GM21390 (cell line): ENCODE measurements around the gene TBCD.

Experiments used
- ATAC-seq: cut with Tn5 transposase; IDR thresholded peaks from one replicate; pipeline ENCODE4 v1.9.1; 2021; ENCODE audit not compliant: unreplicated experiment

The TBCD gene

DNA sequence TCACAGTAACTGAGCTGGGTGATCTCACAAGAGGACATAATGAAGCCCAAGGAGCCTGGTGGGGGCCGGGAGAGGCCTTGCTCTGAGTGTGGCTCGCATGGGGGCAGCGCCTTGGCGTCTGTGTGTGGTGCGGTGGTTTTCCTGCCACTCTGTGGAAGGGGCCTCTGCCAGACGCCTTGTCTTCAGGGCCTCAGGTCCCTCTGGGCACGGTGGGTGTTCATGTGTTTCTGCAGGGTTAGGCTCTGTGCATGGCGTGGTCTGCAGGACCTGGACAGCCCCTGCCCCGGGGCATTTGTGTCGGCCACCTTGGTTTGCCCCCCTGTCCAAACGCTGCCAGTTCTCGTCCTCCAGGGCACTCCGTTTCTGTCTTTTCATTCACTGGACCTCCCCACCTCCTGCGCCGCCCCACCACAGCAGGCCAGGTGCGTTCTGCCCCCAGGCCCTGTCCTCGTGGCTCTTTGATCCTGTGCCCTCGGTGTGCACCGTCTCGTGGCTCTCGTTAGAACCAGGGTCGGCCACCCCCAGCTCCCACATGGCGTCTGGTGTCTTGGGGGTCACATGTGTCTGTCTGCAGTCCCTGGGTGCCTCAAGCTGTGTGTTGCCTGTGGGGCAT, 131.7 kb downstream of the TBCD start:
- no peak for ATAC-seq

DNA sequence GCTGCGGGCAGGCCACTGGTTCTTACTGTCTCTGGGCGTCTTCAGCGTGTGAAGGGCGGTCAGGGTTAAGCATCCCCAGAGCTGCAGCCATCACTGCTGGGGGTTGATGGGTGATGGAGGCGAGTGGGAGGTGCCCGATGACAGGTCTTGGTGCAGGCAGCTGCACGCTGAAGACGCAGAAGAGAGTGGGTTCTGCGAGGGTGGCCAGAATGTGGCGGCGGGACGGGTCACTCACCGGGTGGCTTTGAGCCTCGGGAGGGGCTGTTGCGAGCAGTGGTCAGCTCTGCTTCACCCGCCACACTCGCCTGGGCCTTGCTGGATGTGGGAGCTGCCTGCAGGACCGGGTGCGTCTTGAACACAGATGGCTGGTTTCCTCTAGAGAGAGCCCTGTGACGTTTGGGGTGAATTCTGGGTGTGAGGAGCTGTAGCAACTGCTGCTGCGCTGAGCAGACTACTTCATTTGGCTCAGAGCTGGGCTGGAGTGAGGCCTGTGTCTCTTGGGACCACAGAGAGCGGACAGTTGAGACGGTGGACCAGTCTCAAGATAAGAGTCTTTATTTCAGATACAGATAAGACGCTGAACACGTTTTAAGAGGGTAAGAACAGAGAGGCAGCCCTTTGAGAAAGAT, 132.6 kb downstream of the TBCD start:
- ATAC-seq: no peak

GRCh38 chr17:82884970-82885353, 133.1 kb downstream of the TBCD start:
- ATAC-seq: no peak

GRCh38 chr17:82887255-82888164, 135.6 kb downstream of the TBCD start:
- ATAC-seq: no peak

DNA sequence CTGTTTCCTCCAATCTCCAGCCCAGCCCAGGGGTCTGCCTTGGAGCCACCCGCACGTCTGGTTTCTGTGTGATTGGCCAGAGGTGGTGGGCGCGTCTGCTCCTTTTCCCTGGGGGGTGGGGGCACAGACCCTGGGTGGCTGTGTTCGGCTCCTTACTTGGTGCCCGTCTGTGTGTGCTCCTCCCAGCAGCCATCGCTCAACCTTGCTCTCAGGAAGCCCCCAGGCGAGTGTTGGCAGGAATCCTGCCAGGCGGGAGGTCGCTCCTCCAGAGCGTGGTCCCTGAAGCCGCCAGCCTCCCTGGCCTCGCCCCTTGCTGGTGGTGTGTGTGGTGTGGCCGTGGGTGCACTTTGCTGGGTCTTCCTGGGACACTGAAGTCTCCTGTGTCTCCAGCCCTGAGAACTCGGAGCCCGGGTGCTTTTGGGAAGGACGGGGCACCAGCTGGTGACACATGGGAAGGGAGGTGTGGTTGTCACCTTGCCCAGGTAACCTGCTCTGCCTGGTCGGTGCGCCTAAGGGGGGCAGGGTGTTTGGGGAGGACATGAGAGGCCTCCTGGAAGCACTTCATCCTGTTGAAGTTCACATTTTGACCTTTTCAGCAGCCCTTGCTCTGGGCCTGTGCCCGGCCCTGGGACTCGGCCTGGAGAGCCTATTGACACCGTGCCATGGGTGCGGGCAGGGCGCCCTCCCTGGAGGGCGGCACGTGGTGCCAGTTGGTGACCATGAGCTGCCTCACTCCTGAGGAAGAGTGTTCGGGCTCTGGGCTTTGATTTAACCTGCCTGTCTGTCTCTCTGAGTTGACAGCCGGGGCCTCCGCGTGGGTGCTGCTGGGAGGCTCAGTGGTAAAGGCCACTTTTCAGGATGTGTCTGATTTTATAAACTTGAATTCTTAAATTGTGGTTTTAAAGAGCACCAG, 137.0 kb downstream of the TBCD start:
- no peak for ATAC-seq

GRCh38 chr17:82889496-82890338, 137.9 kb downstream of the TBCD start:
- no peak for ATAC-seq

DNA sequence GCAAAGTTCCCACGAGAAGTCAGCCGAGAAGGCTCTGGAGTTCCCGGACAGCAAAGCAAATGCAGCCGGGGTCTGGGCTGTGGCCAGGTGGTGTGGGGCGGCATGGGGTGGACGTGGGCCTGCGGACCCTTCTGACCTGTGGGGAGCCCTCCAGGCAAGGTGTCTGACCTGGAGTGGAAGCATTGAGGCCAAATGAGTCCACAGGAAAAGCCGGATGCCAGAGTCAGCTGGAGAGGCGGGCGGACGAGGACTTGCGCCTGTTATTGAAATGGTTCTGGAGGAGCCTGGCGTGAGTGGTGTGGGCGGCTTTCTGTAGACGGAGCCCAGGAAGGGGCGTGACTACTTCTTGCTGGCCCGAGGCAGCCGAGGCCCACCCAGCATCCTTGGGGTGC, 138.5 kb downstream of the TBCD start:
- no peak for ATAC-seq

DNA sequence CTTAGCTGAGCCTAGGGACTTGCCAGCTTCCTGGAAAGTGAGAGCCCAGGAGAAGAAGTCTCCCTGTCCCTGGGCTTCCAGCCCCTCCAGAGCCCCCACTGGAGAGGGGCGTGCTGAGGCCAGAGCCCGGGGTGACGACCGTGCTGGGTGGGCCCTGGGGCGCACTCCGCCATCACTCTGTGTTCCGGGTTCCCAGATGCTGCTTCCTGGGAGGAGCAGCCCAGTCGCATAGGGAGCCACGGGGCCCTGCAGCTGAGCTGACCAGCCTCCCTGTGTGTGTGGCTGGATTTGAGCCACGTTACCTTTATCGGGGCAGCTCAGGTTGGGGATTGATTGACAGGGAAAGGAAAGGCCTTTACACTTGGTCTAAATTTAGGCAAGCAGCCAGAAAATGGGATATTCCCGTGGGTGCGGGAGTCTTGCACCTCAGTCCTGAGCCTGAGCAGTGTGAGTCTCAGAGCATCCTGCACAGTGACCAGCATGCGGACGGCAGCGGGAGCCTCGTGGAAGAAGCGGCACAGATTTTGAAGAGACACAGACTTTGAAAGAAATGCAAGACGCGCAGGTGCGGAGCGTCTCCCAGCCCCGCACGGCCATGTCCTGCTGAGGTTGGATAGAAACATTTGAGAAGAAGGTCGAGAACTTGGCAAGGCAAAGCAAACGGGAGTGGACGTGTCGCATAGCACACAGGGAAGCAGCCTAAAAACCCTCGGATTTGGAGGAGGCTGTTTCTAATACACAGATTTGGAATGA, 139.2 kb downstream of the TBCD start:
- no peak for ATAC-seq

DNA sequence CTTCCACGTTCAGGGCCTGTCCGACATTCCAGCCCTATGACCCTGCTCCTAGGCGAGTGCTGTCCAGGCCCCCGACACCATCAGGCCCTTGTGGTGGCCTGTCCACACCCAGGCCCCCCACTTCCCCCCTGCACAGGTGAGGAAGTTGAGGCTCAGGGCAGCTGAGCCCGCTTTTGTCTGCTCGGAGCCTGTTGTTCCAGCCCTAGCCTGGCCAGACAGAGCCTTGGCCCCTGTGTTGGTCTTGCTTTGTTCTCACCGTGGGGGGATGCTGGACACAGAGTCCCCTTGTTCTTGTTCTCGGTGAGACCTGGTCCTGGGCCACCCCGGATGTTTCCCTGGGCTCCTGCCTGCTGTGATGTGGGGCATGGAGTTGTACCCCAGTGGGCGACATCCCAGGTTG, 140.0 kb downstream of the TBCD start:
- no peak for ATAC-seq

DNA sequence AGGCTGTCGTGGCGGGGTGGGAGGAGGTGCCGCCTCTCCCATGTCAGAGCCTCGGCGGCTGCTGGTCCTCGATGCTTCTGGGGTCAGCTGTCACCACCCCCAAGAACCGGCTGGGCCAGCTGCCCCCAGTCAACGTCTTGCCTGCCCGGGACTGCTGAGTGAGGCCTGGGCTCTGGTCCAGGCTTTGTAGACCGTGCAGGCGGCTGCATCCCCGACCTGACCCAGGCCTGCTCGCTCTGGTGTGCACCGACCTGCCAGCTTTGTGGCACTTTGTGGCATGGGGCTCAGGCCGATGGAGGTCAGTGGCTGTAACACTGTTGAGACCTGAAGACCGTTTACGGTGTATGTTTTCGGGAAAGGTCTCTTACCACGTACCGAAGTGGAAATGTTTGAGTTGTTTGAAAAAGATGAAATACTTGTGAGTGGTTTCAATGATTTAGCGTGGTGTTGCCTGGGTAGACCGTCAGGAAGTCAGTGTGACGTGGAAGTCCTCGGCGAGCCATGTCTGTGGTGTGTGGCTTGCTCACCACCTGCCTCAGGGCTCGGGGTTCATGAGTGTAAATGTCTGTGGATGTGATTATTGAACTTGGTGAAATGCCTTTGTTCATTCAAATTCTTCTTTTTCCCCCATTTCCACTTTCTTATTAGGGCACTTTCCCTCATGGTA, 141.2 kb downstream of the TBCD start:
- no peak for ATAC-seq

GRCh38 chr17:82893779-82894178, 141.9 kb downstream of the TBCD start:
- no peak for ATAC-seq

DNA sequence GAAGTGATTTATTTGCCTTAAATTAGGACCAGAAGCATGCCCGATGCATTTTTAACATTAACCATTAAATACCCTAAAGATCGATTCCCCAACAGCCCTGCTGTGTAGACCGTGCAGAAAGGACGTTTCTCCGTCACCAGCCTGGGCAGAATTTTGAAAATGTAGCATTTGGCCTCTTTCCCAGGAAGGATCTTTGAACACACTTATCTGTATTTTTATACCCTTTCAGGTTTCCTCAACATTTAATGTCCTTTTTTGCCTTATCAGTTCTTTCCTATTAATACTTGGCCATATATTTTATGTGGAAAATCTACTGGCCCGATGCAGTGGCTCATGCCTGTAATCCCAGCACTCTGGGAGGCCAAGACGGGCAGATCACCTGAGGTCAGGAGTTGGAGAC, 142.5 kb downstream of the TBCD start:
- no peak for ATAC-seq

DNA sequence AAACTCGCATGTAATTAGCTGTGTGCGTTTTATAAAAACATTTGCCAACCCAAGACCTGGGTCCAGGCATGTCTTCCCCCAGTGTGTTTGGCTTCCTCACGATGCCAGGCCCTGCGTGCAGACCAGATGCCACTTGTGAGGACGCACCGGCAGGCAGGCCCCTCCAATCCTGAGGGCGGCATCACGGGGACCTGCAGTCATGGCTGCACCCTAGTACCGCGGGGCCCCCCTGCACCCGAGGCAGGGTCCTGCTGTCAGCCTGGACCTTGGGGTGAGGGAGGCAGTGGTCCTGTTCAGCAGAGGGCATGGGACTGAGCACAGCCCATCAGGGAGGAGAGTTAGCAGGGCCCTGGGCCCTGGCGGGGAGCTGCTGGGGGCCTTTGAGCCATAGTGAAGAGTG, 143.2 kb downstream of the TBCD start:
- ATAC-seq: no peak

DNA sequence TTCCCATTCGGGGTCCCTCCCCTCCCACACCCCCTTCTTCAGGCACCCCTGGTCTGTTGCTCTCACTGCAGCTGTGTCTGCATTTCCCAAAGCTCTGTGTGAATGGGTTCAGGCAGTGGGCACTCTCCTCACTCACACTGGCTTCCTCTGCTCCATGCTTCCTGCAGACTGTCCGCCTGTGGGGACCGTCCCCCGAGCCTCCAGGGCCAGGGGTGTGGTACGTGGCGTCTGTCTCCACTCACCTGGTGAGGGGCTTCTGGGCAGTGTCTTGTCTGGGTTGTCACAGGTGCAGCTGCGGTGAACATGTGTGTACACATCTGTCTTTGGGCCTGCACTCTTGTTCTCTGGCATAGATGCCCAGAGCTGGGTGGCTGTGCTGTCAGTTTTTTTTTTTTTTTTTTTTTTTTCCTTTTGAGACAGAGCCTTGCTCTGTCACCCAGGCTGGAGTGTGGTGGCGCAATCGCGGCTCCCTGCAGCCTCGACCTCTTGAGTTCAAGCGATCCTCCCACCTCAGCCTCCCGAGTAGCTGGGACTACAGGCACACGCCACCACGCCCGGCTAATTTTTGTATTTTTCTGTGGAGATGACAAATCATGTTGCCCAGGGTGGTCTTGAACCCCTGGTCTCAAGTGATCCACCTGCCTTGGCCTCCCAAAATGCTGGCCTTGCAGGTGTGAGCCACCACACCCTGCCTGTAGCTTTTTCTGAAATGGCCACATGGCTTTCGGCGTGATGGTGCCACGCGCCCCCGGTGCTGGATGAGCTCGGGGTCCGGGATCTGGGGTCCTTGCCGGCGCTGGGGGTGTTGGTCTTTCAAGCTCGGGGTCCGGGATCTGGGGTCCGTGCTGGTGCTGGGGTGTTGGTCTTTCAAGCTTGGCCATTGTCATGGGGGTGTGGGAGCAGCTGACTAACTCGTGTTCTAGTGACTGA, 144.5 kb downstream of the TBCD start:
- no peak for ATAC-seq

DNA sequence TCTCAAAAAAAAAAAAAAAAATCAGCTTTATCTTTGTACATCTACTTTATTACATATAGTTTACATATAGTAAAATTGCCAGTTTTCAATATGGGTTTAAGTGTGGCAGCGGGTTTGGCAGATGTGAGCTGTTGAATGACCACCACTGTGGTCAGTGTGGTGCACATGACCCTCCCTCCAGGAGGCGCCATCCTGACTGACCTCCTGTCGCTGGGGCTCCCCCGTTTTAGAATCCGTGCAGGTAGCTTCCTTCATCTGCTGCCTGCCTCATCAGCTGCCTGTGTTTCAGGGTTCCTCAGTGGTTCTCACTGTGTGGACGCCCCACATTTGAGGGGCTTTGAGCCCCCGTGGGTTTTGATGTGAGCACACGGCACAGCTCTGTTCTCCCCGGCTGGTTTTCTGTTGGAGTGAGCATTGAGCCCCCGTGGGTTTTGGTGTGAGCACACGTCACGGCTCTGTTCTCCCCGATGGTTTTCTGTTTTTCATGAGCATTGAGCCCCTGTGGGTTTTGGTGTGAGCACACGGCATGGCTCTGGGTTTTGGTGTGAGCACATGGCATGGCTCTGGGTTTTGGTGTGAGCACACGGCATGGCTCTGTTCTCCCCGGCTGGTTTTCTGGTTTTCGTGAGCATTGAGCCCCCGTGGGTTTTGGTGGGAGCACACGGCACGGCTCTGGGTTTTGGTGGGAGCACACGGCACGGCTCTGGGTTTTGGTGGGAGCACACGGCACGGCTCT, 145.8 kb downstream of the TBCD start:
- ATAC-seq: no peak

- ATAC-seq: no peak
These were observed 147.2 kb downstream of the TBCD start for GRCh38 chr17:82898976-82899514.

DNA sequence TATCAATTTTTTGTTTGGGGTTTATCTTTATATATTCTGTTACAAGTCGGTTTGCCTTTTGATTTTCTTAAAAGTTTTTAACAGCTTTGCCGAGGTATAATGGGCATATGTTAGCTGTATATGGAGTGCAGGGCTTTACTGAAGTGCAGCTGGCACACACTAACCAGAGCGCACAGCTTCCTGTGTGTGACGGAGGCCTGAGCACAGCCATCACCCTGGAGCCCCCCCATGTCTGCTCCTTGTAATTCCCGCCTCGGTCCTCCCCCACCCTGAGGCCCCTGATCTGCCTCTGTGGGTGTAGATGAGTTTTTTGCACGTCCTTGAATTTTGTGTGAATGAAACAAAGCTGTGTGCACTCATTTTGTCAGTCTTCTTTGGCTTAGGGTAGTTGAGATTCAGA, 148.1 kb downstream of the TBCD start:
- ATAC-seq: no peak
